ACHN (cell line): Measurements from ENCODE around the gene P2RY2.

Experiments used
- DNase-seq: peaks from one replicate; pipeline ENCODE4 v3.0.0-alpha.2; 2015
- in situ Hi-C: cut with HindIII; loops from 2 replicates; pipeline ENCODE4 v1.10.0; 2017; ENCODE audit warnings: low sequenced_read_pairs, low pct_ligation_motif_present, low pct_unique_long_range_greater_than_20kb

Gene P2RY2

GRCh38 chr11:73201249-73201648 lies 16.8 kb upstream of the P2RY2 start:
- no peak for DNase-seq
- in situ Hi-C loops, result no loop called here

DNA sequence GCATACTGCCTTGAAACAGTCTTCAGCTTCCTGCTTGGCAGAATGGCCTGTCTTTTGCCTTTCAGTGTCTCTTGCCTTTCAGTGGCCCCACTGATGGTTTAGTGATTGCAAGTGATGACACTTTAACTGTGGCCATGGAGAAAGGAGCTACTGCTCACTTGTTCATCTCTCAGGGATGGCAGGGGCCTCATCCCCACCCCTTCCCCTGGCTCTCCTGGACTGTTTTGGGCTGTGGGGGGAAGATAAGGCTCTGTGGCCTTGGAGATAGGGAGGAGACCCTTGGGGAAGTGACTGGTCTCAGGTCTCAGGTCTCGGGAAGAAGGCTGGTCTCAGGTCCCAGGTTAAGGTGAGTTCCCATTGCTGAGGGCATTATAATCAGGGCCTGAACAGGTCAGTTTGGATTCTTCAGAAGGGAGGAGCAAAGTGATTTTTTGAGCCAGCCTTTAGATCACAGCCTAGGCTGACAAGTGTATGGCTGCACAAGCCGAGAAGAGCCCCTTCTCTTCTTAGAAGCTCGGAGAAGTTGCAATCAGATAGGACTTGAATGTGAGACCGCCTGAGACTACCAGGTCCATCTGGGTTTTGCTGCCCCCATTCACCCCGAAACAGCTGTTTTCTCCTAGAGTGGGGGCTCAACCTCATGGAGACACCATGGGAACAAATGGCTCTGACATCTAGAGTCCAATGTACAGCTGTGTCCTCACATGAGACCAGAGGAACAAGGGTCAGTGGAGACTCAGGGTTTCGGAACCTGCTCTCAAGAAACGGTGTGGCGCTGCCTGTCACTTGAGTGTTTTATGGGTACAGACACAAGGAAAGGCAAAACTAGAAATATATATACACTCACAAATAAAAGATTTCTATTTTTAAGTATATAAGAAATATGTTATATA lies 15.9 kb upstream of the P2RY2 start:
- in situ Hi-C loops, result no loop called here
- no peak for DNase-seq

GRCh38 chr11:73203322-73203721 lies 14.8 kb upstream of the P2RY2 start:
- no peak for DNase-seq
- in situ Hi-C loops, result no loop called here

GRCh38 chr11:73203790-73204189 lies 14.3 kb upstream of the P2RY2 start:
- no peak for DNase-seq
- in situ Hi-C loops, result no loop called here

DNA sequence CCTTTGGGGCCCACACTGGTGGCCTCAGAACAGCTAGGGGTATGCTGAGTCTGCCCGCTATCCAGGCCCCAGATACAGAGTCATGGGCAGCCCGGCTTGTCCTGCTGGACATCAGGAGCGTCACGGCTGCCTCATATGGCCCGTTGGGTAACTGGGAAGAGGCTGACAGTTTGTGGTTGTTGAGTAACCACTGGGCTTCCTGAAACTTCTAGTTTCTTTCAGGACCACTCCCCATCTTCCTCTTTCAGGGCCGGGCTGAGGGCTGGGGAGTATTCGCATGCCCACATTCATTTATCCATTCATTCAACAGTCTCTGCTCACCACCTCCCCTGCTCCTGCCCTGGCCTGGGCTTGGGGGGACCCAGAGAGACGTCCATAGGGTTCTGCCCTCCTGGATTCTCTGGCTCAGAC lies 13.4 kb upstream of the P2RY2 start:
- no peak for DNase-seq
- in situ Hi-C loops, result no loop called here

GRCh38 chr11:73205661-73206343 lies 12.3 kb upstream of the P2RY2 start:
- in situ Hi-C loops, result no loop called here
- no peak for DNase-seq

DNA sequence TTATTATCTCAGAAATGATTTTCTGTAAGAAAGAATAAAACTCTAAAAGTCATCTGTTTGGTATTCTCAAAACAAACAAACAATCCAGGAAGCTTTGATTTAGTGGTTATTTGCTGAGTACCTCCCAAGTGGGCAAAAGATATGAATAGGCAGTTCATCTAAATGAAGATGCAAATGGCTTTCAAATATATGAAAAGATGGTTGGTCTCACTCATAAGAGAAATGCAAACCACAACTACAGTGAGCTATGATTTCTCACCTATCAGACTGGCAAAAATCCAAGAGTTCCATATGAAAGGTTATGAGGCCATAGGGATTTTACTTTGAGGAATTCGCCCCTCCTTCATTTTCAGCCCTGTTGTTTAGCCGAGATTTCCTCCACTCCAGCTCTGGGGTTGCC lies 11.3 kb upstream of the P2RY2 start:
- in situ Hi-C loops, result no loop called here
- no peak for DNase-seq

GRCh38 chr11:73209892-73210291 lies 8.2 kb upstream of the P2RY2 start:
- no peak for DNase-seq
- in situ Hi-C loops, result no loop called here

- in situ Hi-C loops, result no loop called here
- no peak for DNase-seq
These were observed 7.0 kb upstream of the P2RY2 start for GRCh38 chr11:73210916-73211667.

DNA sequence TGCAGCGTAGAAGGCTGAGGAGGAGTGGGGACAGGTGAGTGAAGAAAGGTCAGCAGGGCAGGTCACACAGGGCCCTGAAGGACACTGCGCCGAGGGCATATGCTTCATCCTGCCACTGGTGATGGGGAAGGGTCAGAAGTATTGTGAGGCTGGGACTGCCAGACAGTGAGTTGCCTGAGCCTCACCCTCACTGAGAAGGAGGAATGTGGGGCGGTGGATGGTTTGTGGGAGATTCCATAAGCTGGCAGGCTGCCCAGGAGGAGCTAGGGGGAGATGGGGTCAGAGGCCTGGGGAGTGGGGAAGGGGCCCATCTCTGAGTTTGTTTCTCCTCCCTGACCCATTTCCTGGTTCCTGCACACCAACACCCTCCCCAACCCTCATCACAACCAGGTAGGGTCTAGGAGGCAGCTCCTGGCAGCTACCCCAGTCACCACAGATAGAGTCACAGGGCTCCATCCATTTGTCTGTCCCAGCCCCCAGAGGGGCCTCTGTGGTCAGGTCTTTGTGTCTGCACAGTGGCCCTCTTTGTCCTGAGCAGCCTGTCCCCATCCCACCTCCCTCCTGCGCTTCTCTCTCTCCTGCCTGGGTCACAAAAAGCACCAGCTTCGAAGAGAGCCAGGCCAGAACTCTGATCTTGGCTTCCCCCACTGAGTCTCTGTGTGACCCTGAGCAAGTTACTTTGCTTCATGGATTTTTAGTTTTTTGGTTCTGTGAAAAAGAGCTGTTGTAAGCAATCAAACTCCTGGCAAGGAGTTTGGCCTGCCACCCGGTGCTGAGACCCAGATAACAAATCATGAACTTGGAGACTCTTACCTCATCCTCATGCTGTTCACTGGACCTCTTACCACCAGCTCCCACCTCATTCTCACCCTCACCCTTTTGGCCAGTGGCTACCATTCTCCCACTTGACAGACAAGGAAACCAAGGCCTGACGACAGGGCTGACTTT lies 4.6 kb upstream of the P2RY2 start:
- in situ Hi-C loops, result no loop called here

DNA sequence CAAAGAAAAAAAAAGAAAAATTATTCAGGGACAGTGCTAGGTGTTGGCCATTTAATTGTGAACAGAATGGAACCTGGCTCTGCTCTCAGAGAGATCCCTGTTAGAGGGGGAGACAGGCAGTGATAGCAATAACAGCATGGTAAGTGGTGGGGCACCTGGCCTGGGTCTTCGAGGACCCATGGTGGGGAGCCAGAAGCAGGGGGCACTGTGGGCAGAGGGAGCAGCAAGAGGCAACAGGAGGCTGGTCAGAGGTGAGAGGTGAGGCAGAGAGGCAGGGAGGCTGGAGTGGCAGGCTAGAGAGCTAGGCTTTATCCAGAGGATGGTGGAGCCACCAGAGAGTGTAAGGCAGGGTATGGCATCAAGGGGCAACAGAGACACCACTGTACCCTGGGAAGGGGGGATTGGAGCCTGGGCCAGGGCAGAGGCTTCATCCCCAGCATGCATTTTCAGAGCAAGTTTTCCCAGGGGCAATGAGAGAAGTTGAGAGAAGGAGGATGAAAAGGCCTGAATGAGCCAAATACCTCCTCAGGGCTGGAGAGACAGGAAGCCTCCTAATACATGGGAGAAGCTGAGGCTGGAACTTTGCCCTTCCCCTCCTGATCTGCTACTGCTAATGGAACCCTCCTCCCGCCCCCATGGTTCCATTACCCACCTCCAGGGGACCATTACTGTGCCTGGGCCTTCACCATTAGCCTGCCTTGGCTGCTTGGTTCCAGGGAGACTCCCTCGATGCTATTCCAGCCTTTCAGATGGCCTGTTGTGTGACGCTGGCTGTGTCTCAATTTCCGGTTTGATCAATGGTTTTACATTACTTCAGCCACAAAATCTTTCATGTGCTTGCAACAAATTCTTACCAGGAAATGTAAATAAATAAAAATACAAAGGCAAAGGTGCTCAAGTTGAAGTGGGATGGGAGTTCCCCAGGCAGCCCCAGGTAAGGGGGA lies 2.6 kb upstream of the P2RY2 start:
- DNase-seq, result no peak
- in situ Hi-C loops, result no loop called here

More for the DNA sequence above, 4.6 kb upstream of the P2RY2 start:
- DNase-seq, result no peak

GRCh38 chr11:73216465-73216864 lies 1.6 kb upstream of the P2RY2 start:
- in situ Hi-C loops, result no loop called here
- DNase-seq, result no peak

- no peak for DNase-seq
- in situ Hi-C loops, result no loop called here
These were observed 811 bp upstream of the P2RY2 start for GRCh38 chr11:73217131-73217809.

DNA sequence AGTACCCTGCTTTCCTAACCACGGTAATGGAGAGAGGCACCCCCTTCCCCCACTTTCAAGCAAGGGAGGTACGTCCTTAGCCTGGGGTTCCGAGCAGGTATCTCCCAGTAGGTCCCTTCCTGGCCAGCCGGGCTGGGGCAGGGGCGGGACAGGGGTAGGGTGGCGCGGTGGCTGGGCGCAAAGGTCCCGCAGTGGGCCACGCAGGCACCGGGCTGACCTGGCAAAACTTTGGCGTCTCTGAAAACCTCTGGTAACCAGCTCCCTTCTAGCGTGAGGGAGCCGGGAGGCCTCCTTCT lies 323 bp upstream of the P2RY2 start:
- DNase-seq, result no peak
- in situ Hi-C loops, result no loop called here

GRCh38 chr11:73218830-73219215 lies 742 bp downstream of the P2RY2 start:
- no peak for DNase-seq
- in situ Hi-C loops, result no loop called here

DNA sequence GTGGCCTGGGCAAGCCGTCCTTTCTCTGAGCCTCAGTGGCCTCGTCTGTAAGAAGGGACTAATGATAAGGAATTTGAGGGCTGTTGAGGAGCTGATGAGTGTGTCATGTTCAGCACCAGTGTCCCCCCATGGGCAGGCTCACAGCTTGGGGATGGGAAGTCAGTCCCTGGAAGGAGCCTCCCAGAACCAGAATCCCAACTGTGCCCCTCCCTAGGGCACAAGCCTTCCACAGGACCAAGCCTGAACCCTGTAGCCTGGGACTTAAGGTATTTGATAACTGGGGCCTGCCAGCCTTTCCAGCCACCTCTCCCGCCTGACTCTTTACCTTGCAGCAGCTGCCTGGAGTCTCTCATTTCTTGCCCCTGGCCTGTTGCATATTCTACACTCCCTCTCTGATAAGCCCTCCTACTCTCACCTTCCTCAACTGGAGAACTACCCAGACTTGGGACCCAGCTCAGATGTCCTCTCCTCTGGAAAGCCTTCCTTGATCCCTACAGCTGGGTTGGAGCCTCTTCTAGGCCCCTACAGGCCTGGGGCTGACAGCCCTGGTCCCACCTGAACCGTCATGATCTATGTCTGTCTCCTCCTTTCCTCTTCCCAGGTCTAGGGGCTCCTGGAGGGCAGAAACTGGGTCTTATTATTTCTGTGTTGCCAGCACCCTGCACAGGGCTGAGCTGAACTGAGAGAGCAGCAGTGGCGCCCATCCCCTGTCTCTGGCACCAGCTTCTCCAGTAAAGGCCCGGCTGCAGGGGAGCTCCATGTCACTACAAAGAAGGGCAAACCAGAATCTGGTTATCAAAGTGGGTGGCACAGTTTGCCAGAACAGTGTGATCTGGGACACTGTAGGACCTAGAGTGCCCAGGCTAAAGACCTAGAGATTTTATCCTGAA lies 1.6 kb downstream of the P2RY2 start:
- in situ Hi-C loops, result no loop called here
- no peak for DNase-seq
